Stimulated activated CD4-positive, alpha-beta T cell treated with anti-CD3 and anti-CD28 coated beads, Interleukin-1b, Interleukin-23, amount 100 ng/mL, for 24 hours (primary cell): Measurements from ENCODE around the gene PSMD9.
A peak's percentile ranks its signal among the peaks of the same experiment; 100 is the strongest.
"Not testable (repeated sequence)": the region's sequence is repeated elsewhere in the genome, so short reads cannot be mapped to it uniquely, and the experiment has no call there.

Source experiments
- DNase-seq, 4 experiments: peaks; one replicate each; pipeline ENCODE4 v3.0.0-alpha.2; 2020; ENCODE audit warnings: low read depth in 4 of 4, low spot score in 1 of 4

PSMD9 gene, protein sequence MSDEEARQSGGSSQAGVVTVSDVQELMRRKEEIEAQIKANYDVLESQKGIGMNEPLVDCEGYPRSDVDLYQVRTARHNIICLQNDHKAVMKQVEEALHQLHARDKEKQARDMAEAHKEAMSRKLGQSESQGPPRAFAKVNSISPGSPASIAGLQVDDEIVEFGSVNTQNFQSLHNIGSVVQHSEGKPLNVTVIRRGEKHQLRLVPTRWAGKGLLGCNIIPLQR

DNA sequence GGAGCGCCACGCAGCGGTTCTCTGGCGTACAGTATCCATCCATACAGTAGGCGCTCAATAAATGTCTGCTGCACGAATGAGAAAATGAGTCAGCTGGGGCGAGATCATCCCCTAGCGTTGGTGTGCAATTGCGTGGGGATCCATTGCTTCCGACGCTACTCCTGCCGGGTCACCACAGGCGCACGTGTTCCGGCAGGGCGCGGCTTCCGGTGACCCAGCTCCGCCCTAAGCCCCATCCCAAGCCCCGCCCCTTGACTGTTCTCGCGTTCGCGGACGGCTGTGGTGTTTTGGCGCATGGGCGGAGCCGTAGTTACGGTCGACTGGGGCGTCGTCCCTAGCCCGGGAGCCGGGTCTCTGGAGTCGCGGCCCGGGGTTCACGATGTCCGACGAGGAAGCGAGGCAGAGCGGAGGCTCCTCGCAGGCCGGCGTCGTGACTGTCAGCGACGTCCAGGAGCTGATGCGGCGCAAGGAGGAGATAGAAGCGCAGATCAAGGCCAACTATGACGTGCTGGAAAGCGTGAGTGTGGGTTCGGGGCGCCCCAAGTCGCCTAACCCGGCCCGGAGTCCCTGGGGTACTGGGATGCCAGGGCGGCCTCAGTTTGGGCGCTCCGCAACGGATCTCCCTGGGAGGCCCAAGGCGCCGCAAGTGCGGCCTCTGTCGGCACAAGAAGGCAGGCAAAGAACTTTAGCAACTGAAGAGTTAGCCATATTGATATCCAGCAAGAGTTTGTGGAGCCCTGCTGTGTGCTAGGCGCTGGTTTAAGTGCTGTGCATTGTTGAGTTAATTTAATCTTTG, at the start of gene PSMD9:
Gene PSMD9 (plus strand): TSS at position 313 of the 796 bp plus-strand sequence. CDS start 67 bp downstream, at position 380.
- peak; percentile 96 to 99 (median 98) for DNase-seq

DNA sequence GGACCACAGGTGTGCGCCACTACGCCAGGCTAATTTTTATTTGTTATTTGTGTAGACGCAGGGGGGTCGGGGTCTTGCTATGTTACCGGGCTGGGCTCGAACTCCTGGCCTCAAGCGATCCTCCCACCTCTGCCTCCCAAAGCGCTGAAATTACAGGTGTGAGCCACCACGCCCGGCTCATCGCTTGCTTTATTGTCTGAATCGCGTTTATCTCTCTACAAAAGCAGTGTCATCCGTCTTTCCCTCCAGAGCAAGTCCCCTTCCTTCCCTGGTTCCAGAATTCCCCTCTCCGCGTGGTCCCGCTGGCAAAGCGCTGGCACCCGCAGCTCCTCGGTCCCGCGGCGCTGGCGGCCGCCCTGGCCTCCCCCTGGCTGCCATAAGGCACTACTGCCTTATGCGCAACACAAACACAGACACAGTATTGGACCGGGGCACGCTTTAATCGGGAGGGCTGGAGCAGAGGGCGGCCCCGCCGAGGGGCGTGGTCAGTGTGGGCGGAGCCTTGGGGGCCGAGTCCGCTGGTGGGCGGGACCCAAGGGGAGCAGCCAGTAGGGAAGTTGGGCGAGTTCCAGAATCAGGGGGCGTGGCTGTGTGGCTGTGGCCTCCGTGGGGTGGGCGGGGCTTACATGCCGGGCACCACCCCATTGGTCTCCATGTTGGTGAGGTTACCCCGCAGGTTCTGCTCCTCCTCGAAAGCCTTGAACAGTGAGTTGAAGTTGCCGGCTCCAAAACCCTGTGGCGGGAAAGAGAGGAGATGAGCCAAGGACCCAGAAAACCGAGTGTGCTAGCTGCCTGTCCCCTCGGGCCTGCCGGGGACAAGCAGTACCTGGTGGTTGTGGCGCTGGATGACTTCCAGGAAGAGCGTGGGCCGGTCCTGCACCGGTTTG, 49.2 kb upstream of the PSMD9 start:
- DNase-seq: peak; percentile 99 to 100 (median 99)

DNA sequence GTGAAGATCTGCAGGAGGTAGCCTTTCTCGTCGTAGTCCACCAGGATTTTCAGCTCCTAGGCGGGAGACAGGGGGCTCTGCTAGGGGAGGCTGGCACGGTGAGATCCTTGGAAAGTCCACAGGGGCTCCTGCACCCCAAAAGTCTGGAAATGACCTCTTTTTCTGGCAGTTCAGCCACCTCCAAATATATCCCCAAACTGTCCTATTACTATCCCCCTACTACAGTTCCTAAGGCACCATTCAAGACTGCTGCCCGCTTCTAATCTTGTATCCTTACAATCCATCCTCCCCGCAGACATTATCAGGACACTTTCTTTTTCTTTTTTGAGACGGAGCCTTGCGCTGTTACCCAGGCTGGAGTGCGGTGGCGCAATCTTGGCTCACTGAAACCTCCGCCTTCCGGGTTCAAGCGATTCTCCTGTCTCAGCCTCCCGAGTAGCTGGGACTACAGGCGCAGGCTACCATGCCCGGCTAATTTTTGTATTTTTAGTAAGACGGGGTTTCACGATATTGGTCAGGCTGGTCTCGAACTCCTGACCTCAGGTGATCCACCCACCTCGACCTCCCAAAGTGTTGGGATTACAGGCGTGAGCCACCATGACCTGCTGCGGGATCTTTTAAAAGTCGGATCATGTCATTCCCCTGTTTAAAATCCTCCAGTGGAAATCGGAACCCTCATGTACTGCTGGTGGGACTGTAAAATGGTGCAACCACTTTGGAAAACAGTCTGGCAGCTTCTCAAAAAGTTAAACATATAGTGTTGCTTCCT, 48.4 kb upstream of the PSMD9 start:
- DNase-seq: no peak

DNA sequence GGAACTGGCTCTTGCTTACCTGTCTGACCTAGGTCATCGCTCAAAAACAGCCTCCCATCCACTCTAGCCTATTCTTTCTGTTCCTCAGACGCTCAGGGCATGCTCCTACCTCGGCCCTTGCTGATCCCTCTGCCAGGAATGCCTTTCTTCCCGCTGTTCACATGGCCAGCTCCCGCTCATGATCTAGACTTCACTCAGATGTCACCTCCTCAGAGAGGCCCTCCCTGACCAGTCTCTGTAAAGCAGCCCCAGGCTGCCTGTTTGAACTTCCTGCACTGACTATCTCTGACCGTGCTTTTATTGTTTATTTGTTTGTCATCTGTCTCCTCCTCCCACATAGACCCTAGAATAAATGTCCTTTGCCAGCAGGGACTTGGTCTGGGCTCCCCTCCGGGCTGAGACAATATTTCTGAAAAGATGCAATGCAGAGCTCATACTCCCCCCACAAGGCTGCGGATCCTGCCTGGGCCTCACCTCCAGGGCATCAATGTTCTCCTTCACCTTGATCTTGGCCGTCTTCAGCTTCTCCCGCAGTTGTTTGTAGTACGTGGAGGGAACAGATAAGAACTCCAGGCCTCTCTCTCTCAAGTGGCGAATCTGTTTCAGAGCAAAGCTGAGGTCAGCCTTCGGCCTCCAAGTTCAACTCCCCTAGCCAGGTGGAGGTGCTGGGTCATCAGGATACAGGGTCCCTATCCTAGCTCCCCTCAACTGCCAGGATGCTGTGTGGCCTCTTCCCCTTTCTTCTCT, 45.2 kb upstream of the PSMD9 start:
- DNase-seq: no peak

DNA sequence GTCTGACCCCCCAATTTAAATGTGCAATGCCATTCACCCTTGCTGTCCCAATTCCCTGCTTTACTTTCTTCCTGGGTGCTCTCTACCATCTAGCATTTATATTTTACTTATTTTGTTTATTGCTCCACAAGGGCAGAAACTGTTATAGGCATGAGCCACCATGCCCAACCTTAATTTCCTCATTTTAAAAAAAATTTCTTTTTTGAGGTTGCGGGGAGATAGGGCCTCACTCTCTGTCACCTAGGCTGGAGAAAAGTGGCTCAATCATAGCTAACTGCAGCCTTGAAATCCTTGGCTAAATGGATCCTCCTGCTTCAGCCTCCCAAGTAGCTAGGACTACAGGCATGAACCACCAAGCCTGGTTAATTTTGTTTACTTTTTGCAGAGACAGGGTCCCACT, 42.9 kb upstream of the PSMD9 start:
- DNase-seq: no peak

DNA sequence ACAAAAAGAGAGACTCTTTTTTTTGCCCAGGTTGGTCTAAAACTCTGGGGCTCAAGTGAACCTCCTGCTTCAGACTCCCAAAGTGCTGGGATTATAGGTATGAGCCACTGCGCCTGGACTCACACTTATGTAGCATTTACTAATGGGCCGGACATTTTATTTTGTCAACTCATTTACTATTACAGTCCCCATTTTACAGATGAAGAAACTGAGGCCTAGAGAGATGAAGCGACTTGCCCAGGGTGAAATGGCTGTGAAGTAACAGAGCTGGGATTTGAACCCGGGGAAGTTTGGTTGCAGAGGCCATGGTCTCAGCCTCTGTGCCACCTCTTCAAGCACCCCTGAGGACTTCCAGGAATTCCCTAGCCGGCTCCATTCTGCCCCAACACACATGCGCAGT, 39.4 kb upstream of the PSMD9 start:
- DNase-seq: no peak

DNA sequence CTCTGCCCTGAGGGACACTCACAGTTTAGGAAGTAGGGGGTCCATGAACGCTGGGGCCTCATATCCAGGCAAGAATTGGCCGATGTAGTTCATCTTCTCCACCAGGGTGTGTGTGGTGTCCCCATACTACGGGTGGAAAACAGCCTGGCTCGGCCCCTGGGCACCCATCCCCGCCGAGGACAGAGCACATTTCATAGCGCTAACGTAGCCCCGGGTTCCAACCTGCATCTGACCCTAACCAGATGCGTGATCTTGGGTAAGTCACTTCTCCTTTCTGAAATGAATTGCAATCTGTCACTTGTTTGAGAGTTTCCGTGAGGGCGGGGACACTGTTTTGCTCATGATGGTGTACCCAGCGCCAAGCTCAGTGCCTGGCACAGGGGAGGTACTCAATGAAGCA, 38.9 kb upstream of the PSMD9 start:
- DNase-seq: no peak

DNA sequence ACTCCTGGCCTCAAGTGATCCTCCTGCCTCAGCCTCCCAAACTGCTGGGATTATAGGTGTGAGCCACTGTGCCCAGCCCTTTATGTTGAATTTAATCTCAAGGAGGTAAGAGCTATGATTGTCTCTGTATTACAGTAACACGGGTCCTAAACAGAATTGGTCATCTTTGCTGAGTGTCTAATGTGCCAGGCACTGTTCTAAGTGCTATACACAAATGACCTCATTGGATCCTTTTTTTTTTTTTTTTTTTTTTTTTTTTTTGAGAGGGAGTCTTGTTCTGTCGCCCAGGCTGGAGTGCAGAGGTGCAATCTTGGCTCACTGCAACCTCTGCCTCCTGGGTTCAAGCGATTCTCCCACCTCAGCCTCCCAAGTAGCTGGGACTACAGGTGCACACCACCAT, 36.2 kb upstream of the PSMD9 start:
- DNase-seq: not testable (repeated sequence)

DNA sequence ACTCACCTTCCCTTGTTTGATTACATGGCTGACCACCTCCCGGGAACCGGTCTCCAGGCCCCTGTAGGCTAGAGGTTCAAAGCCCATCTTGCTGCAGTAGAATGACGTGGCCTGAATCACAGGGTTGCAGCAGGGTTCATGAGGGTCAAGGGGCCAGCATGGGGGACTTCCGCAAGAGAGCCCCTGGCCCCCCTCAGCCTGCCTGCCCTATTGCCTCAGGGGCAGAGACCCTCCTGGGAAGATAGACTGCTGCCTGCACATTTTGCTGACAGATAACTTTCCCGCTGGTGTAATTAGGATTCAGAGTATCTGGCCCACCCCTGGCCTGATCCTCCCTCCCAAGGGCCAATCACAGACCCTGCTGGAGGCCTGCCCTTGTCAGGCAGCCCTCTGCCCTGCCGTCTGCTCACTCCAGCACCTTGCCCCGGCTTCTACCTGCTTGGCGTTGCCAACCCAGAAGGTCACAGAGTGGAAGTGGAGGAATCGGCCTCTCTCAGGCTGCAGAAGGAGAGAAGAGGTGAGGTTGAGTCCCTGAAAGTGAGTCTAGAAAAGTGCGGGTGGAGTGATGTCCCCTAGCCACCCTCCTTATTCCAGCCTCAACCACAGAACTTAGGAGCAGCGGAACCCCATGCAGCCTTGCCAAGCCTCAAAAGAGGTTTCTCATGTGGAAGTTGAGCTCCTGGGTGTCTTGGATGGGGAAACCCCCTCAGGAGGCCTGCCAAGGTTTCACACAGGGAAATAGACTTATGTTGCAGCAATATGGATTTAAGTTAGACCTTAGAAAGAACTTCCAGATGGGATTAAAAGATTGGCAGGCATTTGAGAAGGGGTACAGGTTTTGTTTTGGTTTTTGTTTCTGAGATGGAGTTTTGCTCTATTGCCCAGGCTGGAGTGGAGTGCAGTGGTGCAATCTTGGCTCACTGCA, 31.0 kb upstream of the PSMD9 start:
- no peak for DNase-seq

DNA sequence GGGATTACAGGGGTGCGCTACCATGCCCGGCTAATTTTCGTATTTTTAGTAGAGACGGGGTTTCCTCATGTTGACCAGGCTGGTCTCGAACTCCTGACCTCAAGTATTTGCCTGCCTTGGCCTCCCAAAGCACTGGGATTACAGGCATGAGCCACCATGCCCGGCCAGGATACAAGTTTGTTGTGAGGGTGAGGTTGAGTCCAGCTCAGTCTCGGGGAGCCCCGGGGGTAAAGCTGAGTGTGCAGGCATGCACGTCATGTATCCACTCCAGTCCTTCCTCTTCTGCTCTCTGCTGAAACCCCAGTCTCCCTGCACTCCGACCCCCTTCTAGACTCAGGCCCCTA, 30.3 kb upstream of the PSMD9 start:
- DNase-seq: no peak

DNA sequence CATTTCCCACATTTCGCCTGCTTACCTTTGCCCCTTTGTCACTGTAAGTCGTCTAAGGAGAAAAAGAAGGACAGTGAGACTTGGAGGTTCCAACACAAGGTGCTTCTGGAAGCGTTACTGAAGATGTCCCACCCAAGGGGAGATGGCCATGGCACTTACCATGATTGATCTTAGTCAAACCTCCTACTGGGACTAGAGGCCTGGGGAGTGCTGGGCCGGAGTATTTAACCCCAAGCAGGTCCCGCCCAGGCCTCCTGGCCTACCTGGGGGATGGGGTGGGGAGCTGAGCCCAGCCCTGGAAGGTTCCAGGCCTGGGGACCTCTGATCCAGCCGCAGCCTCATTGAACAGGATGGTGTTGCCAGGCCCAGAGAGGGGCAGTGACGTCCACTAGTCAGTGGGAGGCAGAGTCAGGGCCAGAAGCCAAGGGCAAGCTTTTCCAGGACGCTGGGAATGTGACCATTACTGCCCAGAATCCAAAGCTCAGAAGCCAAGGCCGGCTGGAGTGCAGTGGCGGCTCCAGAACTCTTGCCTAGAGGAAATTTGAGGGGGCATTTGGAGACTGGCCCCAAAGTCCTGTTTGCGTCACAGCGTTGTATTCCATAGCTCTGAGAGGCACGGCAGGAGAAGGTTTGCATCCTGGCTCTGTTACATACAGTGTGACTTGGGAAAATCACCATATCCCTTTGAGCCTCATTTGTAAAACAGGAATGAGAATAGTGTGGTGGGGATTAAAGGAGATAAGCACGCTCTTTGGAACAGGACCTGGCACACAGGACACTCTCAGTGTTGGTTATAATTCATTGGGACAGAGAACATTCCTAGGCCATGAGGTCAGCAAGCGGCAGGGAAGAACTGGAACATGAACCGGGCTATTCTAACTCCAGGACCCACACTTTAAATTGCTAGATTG, 29.7 kb upstream of the PSMD9 start, which contains the start of gene HPD:
Gene HPD (minus strand): TSS at position 198 of the 911 bp plus-strand sequence. CDS start 36 bp downstream, at position 162.
- no peak for DNase-seq

DNA sequence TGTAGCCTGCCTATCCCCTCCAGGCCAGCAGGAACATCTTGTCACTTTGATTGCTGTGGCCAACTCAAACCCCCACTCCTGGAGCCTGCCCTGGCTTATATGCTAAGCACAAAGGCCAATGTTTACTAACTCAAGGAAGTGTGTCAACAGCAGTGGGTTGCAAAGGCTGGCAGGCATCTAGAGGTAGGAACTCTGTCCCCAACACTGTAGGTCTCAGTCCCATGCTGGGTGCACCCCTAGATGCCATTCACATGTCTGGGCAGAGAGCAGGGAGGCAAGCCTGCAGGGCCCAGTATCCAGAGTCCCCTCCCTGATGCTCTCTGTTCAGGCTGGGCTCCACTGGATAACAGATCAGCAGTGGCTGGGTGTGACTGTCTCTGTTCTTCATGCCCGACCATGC, 28.3 kb upstream of the PSMD9 start:
- DNase-seq: no peak

DNA sequence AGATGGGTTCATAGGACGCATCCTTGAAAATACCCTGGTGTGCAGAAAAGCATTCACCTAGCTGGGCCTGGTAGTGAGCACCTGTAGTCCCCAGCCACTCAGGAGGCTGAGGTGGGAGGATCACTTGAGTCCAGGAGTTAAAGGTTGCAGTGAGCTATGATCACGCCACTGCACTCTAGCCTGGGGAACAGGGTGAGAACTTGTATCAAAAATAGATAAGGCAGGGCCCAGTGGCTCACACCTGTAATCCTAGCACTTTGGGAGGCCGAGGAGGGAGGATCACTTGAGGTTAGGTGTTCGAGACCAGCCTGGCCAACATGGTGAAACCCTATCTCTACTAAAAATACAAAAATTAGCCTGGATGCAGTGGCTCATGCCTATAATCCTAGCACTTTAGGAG, 27.9 kb upstream of the PSMD9 start:
- DNase-seq: not testable (repeated sequence)

DNA sequence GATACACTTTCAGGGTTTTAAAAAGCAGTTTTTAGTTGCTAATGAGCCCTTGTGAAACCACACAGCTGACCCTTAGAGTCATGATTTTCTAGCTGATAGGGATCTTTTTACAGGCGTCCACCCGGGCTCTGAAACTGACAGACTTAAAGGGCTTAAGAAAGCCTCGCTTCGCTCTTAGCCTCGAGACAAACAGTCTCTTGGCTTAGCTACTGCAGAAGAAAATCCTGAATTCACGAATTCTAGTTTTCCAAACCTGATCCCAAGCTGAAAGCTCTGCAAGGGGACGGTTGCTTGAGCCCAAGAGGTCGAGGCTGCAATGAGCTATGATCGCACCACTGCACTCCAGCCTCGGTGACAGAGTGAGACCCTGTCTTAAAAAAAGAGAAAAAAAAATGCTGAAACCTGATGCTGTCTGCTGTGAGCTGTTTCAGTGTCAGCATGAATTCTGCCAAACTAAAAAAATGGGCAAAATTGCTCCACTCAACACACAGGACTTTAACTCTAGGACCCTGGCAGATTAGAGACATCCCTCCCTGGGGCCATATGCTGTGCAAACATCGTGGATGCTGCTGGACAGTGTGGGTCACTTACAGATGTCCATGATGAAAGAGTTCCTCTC, 26.8 kb upstream of the PSMD9 start:
- DNase-seq: no peak

DNA sequence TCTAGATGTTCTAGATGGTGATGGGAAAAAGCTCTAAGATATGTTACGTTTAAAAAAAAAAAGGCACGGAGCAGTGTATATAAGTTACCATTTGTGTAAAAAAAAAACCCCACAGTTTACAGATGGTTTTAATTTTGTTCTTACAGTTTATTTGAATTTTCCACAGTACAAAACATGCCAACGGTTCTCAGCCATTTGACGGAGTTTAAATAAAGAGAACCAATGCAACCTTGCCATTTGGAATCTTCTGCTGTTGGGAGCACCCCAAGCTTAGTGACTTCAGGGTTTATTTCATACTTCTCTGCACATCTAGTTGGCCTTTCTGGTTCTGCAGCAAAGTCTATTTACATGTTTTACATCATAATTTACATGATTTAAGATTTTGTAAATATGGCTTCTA, 22.3 kb upstream of the PSMD9 start:
- DNase-seq: no peak

DNA sequence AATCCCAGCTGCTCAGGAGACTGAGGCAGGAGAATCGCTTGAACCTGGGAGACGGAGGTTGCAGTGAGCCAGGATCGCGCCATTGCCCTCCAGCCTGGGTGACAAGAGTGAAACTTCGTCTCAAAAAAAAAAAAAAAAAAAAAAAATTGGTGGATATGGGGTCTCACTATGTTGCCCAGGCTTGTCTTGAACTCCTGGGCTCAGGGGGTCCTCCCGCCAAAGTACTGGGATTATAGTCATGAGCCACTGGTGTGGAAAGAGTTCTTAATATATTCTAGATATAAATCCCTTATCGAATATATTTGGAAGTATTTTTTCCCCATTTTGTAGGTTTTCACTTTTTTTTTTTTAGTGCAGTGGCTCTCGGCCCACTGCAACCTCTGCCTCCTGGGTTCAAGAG, 19.4 kb upstream of the PSMD9 start:
- not testable (repeated sequence) for DNase-seq

DNA sequence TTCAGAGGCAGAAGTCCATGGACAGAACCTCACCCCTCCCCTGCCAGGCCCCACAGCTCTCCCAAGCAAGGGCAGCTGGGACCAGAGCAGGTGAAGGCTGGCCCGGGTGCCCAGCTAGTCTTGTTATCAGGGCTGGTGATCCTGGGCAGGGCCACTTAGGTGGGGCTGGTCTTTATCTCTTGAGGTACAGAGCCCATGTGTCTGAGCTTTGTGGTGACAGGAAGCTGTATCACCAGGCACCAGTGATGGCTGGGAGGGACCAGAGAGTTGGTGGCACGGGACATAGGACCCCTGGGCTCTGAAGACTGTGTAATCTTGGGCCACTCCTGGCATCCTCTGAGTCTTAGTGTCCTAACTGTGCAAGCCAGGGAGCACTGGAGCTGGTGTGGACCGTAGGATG, 17.1 kb upstream of the PSMD9 start:
- DNase-seq: no peak
